Fibroblast of skin of left quadriceps (primary cell): ENCODE data around the gene KRTAP27-1.

ENCODE experiments used
- DNase-seq, 2 experiments: peaks; one replicate each; pipeline ENCODE4 v3.0.0-alpha.2; 2013; ENCODE audit warnings: low read depth in 2 of 2

KRTAP27-1 gene

DNA sequence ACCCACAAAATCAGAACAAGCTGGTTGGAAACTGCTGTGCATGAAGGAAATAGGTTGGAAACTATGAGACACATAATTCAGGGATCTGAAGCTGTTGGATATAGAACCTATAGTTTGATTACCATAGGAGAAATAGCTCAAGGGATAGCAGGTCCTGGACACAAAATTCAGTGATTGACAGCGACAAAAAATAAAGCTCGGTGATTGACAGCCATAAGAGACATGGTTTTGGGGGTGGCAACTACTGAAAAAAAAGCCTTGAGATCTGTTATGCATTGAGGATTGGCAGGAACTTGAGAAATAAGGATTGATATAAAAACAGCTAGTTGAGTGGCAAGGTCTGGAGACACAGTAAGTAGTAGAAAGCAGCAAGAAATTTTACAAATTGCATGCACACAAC is 48.3 kb downstream of the KRTAP27-1 start, which contains the start of gene KRTAP25-1:
TSS of gene KRTAP25-1 (minus strand) at position 300 of the 400 bp plus-strand sequence. CDS start at position 276, 24 bp downstream.
- DNase-seq = no peak
